Tibial nerve (tissue), 4 donors: ENCODE results near the gene NOX5. TPM values are rescaled to one million over a fixed set of nuclear protein-coding genes. Genes with fewer than 3 reads are reported as not detected.

ENCODE experiments used
- DNase-seq, 2 donors: peaks; one replicate each; pipeline ENCODE4 v3.0.0-alpha.2; 2019; ENCODE audit warnings: low spot score in 2 of 2
- H3K27ac ChIP-seq, 4 donors: fragments of 200-600 bp; sonication (generic) in 3 of 4; one replicate each; pipeline ENCODE4 v1.5.1; 2017 to 2019; ENCODE audit warnings: mild to moderate bottlenecking in 1 of 4
- H3K27me3 ChIP-seq, 2 donors: fragments of 200-600 bp; sonication (generic) in 1 of 2; one replicate each; pipeline versions ENCODE4 v1.5.1 to v1.6.0; 2017 to 2019
- H3K36me3 ChIP-seq, 3 donors: fragments of 200-600 bp; sonication (generic); one replicate each; pipeline ENCODE4 v1.5.1; 2018 to 2019
- H3K4me1 ChIP-seq, 4 donors: fragments of 200-600 bp; sonication (generic) in 3 of 4; one replicate each; pipeline ENCODE4 v1.5.1; 2017 to 2019
- H3K4me3 ChIP-seq, 4 donors: fragments of 200-600 bp; sonication (generic) in 3 of 4; one replicate each; pipeline ENCODE4 v1.5.1; 2017 to 2019; ENCODE audit warnings: mild to moderate bottlenecking in 1 of 4, moderate library complexity in 1 of 4
- H3K9me3 ChIP-seq, 4 donors: fragments of 200-600 bp; sonication (generic) in 3 of 4; one replicate each; pipeline ENCODE4 v1.5.1; 2017 to 2019
- CTCF ChIP-seq, 5 experiments: fragments of 200-600 bp in 3 of 5; fragments of 450-650 bp in 2 of 5; sonication (generic) in 3 of 5; IDR thresholded peaks; one replicate each; pipeline ENCODE4 v1.5.1; 2016 to 2019; ENCODE audit warnings: antibody characterized with exemption in 5 of 5, mild to moderate bottlenecking in 3 of 5, moderate library complexity in 2 of 5
- EP300 ChIP-seq, 2 donors: sonication (generic); formaldehyde crosslinking; IDR thresholded peaks; one replicate each; pipeline ENCODE4 v1.6.1; 2017; ENCODE audit warnings: antibody characterized with exemption in 2 of 2, mild to moderate bottlenecking in 1 of 2
- POLR2A ChIP-seq, 2 donors: fragments of 450-650 bp; IDR thresholded peaks; one replicate each; pipeline ENCODE4 v1.6.1; 2017; ENCODE audit warnings: antibody characterized with exemption in 2 of 2, mild to moderate bottlenecking in 2 of 2, moderate library complexity in 2 of 2
- WGBS, 2 donors: methylation state at CpG; one replicate each; pipeline ENCODE4 v1.1.5; 2018; 5-methylcytosine and 5-hydroxymethylcytosine counted together
- total RNA-seq, 4 donors: library from RNA; depleted of rRNA; stranded (reverse); fragments of >200 nt; gene quantifications; one replicate each; pipeline ENCODE4 v1.1.0, GENCODE V29; 2016

Gene NOX5
- total RNA-seq, 4 donors from 2014 or later: 0.21 to 2.7 (median 1.1) TPM

- Histone ChIP-seq H3K9me3 (no peaks in the 10 kb centered on the region), H3K4me3 (no peak overlapping the region), H3K36me3 (no peaks in the 10 kb centered on the region), H3K4me1 (peaks cover 0 to 9% (median 0%) of the 10 kb centered on the region in 4 donors), H3K27me3 (peaks cover 0 to 3% of the 10 kb centered on the region in 2 donors), H3K27ac (no peak overlapping the region)
- 57 to 66% methylated on average over 3 of the region's 3 CpGs for WGBS, 2 donors
- TF ChIP-seq EP300 (IDR thresholded peaks at IDR 0.05): no peak
- no peak for TF ChIP-seq CTCF (IDR thresholded peaks at IDR 0.05)
- no peak for TF ChIP-seq POLR2A (IDR thresholded peaks at IDR 0.05)
- no peak for DNase-seq
Observed at GRCh38 chr15:69056365-69056764, 41.9 kb downstream of the NOX5 start.

DNA sequence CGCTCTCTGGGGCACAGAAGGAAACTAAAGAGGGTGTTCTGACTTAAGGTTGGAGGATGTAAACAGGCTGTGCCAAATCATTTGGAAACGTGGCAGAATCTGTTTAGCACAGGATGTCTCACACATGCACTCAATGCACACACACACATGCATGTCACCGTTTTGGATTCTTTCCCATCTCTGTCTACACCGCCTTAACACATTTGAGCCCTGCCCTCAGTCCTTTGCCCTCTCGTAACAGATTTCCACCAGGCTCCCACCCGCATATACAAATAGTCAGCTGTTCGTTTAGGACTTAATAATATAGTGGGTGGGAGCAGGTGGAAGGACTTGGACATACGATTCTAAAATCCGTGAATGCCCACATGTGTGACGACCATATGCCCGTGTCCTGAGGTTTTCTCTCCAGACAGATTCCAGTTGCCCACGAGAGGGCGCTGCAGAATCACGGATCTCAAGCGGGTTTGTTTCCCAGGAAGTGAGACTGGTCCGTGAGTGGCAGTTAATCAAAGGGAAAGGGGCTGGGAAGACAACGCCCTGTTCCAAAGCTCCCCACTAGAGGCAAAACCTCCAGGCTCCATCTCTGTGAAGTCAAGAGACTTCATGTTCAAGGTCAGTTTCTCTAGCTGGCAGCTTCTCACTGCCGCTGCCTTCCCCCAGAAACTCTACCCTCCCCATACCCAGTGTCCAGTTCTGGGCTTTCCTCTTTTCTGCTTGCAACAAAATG is 44.5 kb downstream of the NOX5 start:
- TF ChIP-seq POLR2A (IDR thresholded peaks at IDR 0.05) (no peak), CTCF (IDR thresholded peaks at IDR 0.05) (peak; percentile 68 to 95 (median 81))
- WGBS, 2 donors: 17 to 18% methylated on average over 18 of the region's 18 CpGs
- Histone ChIP-seq H3K27ac (peak overlapping the region in 1 of 4 donors; percentile 14), H3K27me3 (peaks cover 0 to 3% of the 10 kb centered on the region in 2 donors), H3K36me3 (no peaks in the 10 kb centered on the region), H3K4me1 (peaks cover 0 to 9% (median 0%) of the 10 kb centered on the region in 4 donors), H3K4me3 (peak overlapping the region in 1 of 4 donors; percentile 22), H3K9me3 (no peaks in the 10 kb centered on the region)
- peak; percentile 87 to 93 for DNase-seq

- TF ChIP-seq CTCF (IDR thresholded peaks at IDR 0.05) (no peak), POLR2A (IDR thresholded peaks at IDR 0.05) (no peak), EP300 (IDR thresholded peaks at IDR 0.05) (no peak)
- peaks cover 0 to 9% (median 0%) of the 10 kb centered on the region in 4 donors for H3K4me1 ChIP-seq
- WGBS, 2 donors: 81 to 92% methylated on average over 9 of the region's 9 CpGs
- peak overlapping the region in 1 of 4 donors; percentile 14 for H3K27ac ChIP-seq
- H3K36me3 ChIP-seq: no peaks in the 10 kb centered on the region
- H3K4me3 ChIP-seq: no peak overlapping the region
- no peak for DNase-seq
- H3K9me3 ChIP-seq: no peaks in the 10 kb centered on the region
- peaks cover 0 to 3% of the 10 kb centered on the region in 2 donors for H3K27me3 ChIP-seq
Observed at GRCh38 chr15:69059557-69059943, 45.1 kb downstream of the NOX5 start.

DNA sequence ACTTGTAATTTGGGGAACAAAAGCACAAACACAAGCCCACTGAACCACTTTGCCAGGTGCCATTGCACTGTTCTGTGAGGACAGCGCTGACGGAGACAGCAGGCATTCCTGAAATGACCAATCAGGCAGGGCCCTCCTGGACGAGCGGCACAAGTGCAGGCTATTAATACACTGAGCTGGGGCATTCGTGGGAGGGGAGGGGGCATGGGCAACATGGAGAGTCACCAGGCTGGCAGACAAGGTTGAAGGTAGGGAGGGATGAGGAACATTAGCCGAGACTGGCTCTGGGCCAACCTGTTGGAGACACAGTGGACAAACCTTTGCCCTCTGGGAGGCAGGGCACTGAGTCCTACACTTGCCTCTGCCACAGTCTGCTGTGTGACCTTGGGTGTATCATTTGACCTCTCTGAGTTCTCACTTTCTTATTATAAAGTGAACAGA is 45.6 kb downstream of the NOX5 start:
- Histone ChIP-seq H3K4me1 (peaks cover 0 to 9% (median 0%) of the 10 kb centered on the region in 4 donors), H3K27me3 (peaks cover 0 to 3% of the 10 kb centered on the region in 2 donors), H3K36me3 (no peaks in the 10 kb centered on the region), H3K4me3 (no peak overlapping the region), H3K9me3 (no peaks in the 10 kb centered on the region), H3K27ac (no peak overlapping the region)
- 85 to 88% methylated on average over 6 of the region's 6 CpGs for WGBS, 2 donors
- DNase-seq: no peak
- TF ChIP-seq POLR2A (IDR thresholded peaks at IDR 0.05) (no peak), CTCF (IDR thresholded peaks at IDR 0.05) (no peak), EP300 (IDR thresholded peaks at IDR 0.05) (no peak)

GRCh38 chr15:69060744-69061143 is 46.2 kb downstream of the NOX5 start:
- H3K36me3 ChIP-seq: no peaks in the 10 kb centered on the region
- WGBS, 2 donors: 71 to 78% methylated on average over 4 of the region's 4 CpGs
- DNase-seq: no peak

More at GRCh38 chr15:69060744-69061143, 46.2 kb downstream of the NOX5 start:
- Histone ChIP-seq H3K4me1 (peaks cover 0 to 9% (median 0%) of the 10 kb centered on the region in 4 donors), H3K27ac (no peak overlapping the region), H3K4me3 (no peak overlapping the region), H3K27me3 (peaks cover 0 to 3% of the 10 kb centered on the region in 2 donors), H3K9me3 (no peaks in the 10 kb centered on the region)
- TF ChIP-seq EP300 (IDR thresholded peaks at IDR 0.05) (no peak), CTCF (IDR thresholded peaks at IDR 0.05) (no peak), POLR2A (IDR thresholded peaks at IDR 0.05) (no peak)
